Renal cortex interstitium (tissue), 11 donors: ENCODE results near the gene SLC5A9. TPM values are rescaled to one million over a fixed set of nuclear protein-coding genes. Genes with fewer than 3 reads are reported as not detected.
"Not testable (repeated sequence)": the region's sequence is repeated elsewhere in the genome, so short reads cannot be mapped to it uniquely, and the experiment has no call there.

ENCODE experiments used
- DNase-seq, 11 donors: peaks; one replicate each; pipeline ENCODE4 v3.0.0-alpha.2; 2013; ENCODE audit warnings: low read depth in 9 of 11, low spot score in 4 of 11; ENCODE audit errors: extremely low read depth in 1 of 11
- polyA plus RNA-seq, 3 donors: library from polyadenylated mRNA; unstranded; fragments of 120-200 nt; gene quantifications; one replicate each; pipeline ENCODE4 v1.2.1, GENCODE V29; 2013; ENCODE audit not compliant: insufficient read length in 3 of 3

SLC5A9 gene
- polyA plus RNA-seq, 3 donors, result 4.6 to 20.4 (median 18.2) TPM

- DNase-seq, result not testable (repeated sequence)
These were observed 62.3 kb downstream of the SLC5A9 start for GRCh38 chr1:48284696-48285420.

GRCh38 chr1:48285525-48285924 is 63.0 kb downstream of the SLC5A9 start:
- DNase-seq, result no peak

GRCh38 chr1:48291421-48291820 is 68.9 kb downstream of the SLC5A9 start:
- no peak for DNase-seq

GRCh38 chr1:48292706-48293105 is 70.2 kb downstream of the SLC5A9 start:
- no peak for DNase-seq

GRCh38 chr1:48294094-48294493 is 71.6 kb downstream of the SLC5A9 start:
- DNase-seq, result not testable (repeated sequence)

GRCh38 chr1:48294656-48295055 is 72.1 kb downstream of the SLC5A9 start:
- no peak for DNase-seq

Other genes starting within 250 kb of the SLC5A9 start
- 10 to 100 TPM; 18.7 to 28.0 (median 27.9) TPM for gene TRABD2B, start 225.3 kb upstream of the SLC5A9 start, polyA plus RNA-seq
- gene SPATA6, start 249.5 kb downstream of the SLC5A9 start, polyA plus RNA-seq, result 10 to 100 TPM; 14.5 to 19.5 (median 18.5) TPM